ENCODE measurements around the gene LIFR. TPM values are rescaled to one million over a fixed set of nuclear protein-coding genes. Genes with fewer than 3 reads are reported as not detected.

Gene LIFR
- total RNA-seq, 1 experiment from 2014 or later = 10.4 TPM

- no peak overlapping the region for H3K27ac ChIP-seq (ENCODE audit: low read length)
- CTCF ChIA-PET = no interaction called here
Observed at GRCh38 chr5:38532165-38532669, 24.2 kb downstream of the LIFR start.

GRCh38 chr5:38531518-38531917 is 24.9 kb downstream of the LIFR start:
- no peak overlapping the region for H3K4me2 ChIP-seq (ENCODE audit: low read length)

More at GRCh38 chr5:38532165-38532669, 24.2 kb downstream of the LIFR start:
- POLR2A ChIA-PET (ENCODE audit: unreplicated experiment) = no interaction called here
- Histone ChIP-seq H3K9ac (ENCODE audit: low read length) (no peak overlapping the region), H3K4me1 (ENCODE audit: insufficient read depth, low read length) (no peaks in the 10 kb centered on the region), H3F3A (ENCODE audit: low read length, unreplicated experiment) (no peaks in the 10 kb centered on the region), H3K27me3 (ENCODE audit: low read length) (no peaks in the 10 kb centered on the region), H3K79me2 (ENCODE audit: low read length) (no peaks in the 10 kb centered on the region), H3K9me2 (replicated peaks; ENCODE audit: low read length) (no peaks in the 10 kb centered on the region), H2AFZ (ENCODE audit: low read length) (no peak overlapping the region), H4K20me1 (ENCODE audit: low read length) (no peaks in the 10 kb centered on the region), H3K4me2 (ENCODE audit: low read length) (no peak overlapping the region), H3K4me3 (ENCODE audit: low read length) (no peak overlapping the region), H3K9me3 (ENCODE audit: low read length) (no peaks in the 10 kb centered on the region), H3K36me3 (ENCODE audit: low read depth, low read length) (no peaks in the 10 kb centered on the region)
- DNase-seq = no peak
- TF ChIP-seq EZH2 (IDR thresholded peaks at IDR 0.05; ENCODE audit: low read length, unreplicated experiment) = no peak
- TF ChIP-seq EZH2phosphoT487 (IDR thresholded peaks at IDR 0.05; ENCODE audit: borderline replicate concordance, low read length) = no peak
- TF ChIP-seq CTCF (conservative IDR thresholded peaks at IDR 0.05; ENCODE audit: low read depth, low read length) = no peak
- intact Hi-C loops (cut with micrococcal nuclease) = no loop called here
- no peak for ATAC-seq
- BruUV-seq (replicated peaks) = no TSS peak

More at GRCh38 chr5:38531518-38531917, 24.9 kb downstream of the LIFR start:
- Histone ChIP-seq H3K36me3 (ENCODE audit: low read depth, low read length) (no peaks in the 10 kb centered on the region), H3K4me3 (ENCODE audit: low read length) (no peak overlapping the region), H3K27ac (ENCODE audit: low read length) (no peak overlapping the region), H3K4me1 (ENCODE audit: insufficient read depth, low read length) (no peaks in the 10 kb centered on the region), H3F3A (ENCODE audit: low read length, unreplicated experiment) (no peaks in the 10 kb centered on the region), H3K9ac (ENCODE audit: low read length) (no peak overlapping the region), H3K27me3 (ENCODE audit: low read length) (no peaks in the 10 kb centered on the region), H3K9me2 (replicated peaks; ENCODE audit: low read length) (no peaks in the 10 kb centered on the region), H3K9me3 (ENCODE audit: low read length) (no peaks in the 10 kb centered on the region), H4K20me1 (ENCODE audit: low read length) (no peaks in the 10 kb centered on the region), H3K79me2 (ENCODE audit: low read length) (no peaks in the 10 kb centered on the region), H2AFZ (ENCODE audit: low read length) (no peak overlapping the region)
- BruUV-seq (replicated peaks) = no TSS peak
- ChIA-PET CTCF (no interaction called here), POLR2A (ENCODE audit: unreplicated experiment) (interaction anchor here (0.7 kb wide), 1 partner anchor 224 kb away, joined by 9 read pairs; no protein-coding TSS in a partner anchor)
- no peak for TF ChIP-seq EZH2 (IDR thresholded peaks at IDR 0.05; ENCODE audit: low read length, unreplicated experiment)
- no peak for TF ChIP-seq EZH2phosphoT487 (IDR thresholded peaks at IDR 0.05; ENCODE audit: borderline replicate concordance, low read length)
- TF ChIP-seq CTCF (conservative IDR thresholded peaks at IDR 0.05; ENCODE audit: low read depth, low read length) = no peak
- intact Hi-C loops (cut with micrococcal nuclease) = no loop called here
- ATAC-seq (no peak), DNase-seq (no peak)

Measured in PC-3 (cell line).